Measurements from ENCODE around the gene ING5. TPM values are rescaled to one million over a fixed set of nuclear protein-coding genes. Genes with fewer than 3 reads are reported as not detected.
"Not testable (repeated sequence)": the region's sequence is repeated elsewhere in the genome, so short reads cannot be mapped to it uniquely, and the experiment has no call there.

ING5 gene
- 10 to 100 TPM in 11 of 12 donors, not detected in 1; 17.0 to 37.0 (median 23.5) TPM for polyA plus RNA-seq (ENCODE audit: insufficient read length in 12 of 12)
- long read RNA-seq, donor 1, partial matches to known transcripts = 0 of 5 reads
- long read RNA-seq, donor 1, other reads (novel, unspliced or antisense) = 0 of 5 reads
- long read RNA-seq, donor 2, full-length matches to known transcripts = 4 of 4 reads
- long read RNA-seq, donor 2, partial matches to known transcripts = 0 of 4 reads
- long read RNA-seq, donor 2, other reads (novel, unspliced or antisense) = 0 of 4 reads
- long read RNA-seq, donor 3, full-length matches to known transcripts = 1 of 1 reads
- long read RNA-seq, donor 3, partial matches to known transcripts = 0 of 1 reads
- long read RNA-seq, donor 3, other reads (novel, unspliced or antisense) = 0 of 1 reads
- long read RNA-seq, donor 4, partial matches to known transcripts = 0 of 1 reads
- long read RNA-seq, donor 4, other reads (novel, unspliced or antisense) = 0 of 1 reads
- long read RNA-seq, donor 5, full-length matches to known transcripts = 3 of 3 reads
- long read RNA-seq, donor 5, partial matches to known transcripts = 0 of 3 reads
- long read RNA-seq, donor 5, other reads (novel, unspliced or antisense) = 0 of 3 reads
- long read RNA-seq, donor 6, full-length matches to known transcripts = 3 of 3 reads
- long read RNA-seq, donor 6, partial matches to known transcripts = 0 of 3 reads
- long read RNA-seq, donor 6, other reads (novel, unspliced or antisense) = 0 of 3 reads
- long read RNA-seq, donor 7, partial matches to known transcripts = 0 of 1 reads
- long read RNA-seq, donor 7, other reads (novel, unspliced or antisense) = 0 of 1 reads
- long read RNA-seq, donor 8, full-length matches to known transcripts = 6 of 6 reads
- long read RNA-seq, donor 8, partial matches to known transcripts = 0 of 6 reads
- long read RNA-seq, donor 8, other reads (novel, unspliced or antisense) = 0 of 6 reads
- long read RNA-seq, donor 9, partial matches to known transcripts = 0 of 2 reads
- long read RNA-seq, donor 9, other reads (novel, unspliced or antisense) = 0 of 2 reads
- long read RNA-seq, donor 10, full-length matches to known transcripts = 6 of 18 reads
- long read RNA-seq, donor 10, partial matches to known transcripts = 12 of 18 reads
- long read RNA-seq, donor 10, other reads (novel, unspliced or antisense) = 0 of 18 reads
- long read RNA-seq, donor 11, full-length matches to known transcripts = 7 of 18 reads
- long read RNA-seq, donor 11, partial matches to known transcripts = 11 of 18 reads
- long read RNA-seq, donor 11, other reads (novel, unspliced or antisense) = 0 of 18 reads

GRCh38 chr2:241701399-241702154 is at the start of gene ING5:
TSS of gene ING5 (plus strand) at chr2:241702039. CDS start at chr2:241702066, 27 bp downstream.
- peak; percentile 93 for DNase-seq

- no peak for DNase-seq
These were observed 49.7 kb upstream of the ING5 start for GRCh38 chr2:241652142-241652541.

- no peak for DNase-seq
These were observed 49.1 kb upstream of the ING5 start for GRCh38 chr2:241652722-241653121.

GRCh38 chr2:241653210-241653750 is 48.6 kb upstream of the ING5 start:
- no peak for DNase-seq

- DNase-seq = no peak
These were observed 47.3 kb upstream of the ING5 start for GRCh38 chr2:241654551-241654950.

- DNase-seq = no peak
These were observed 46.2 kb upstream of the ING5 start for GRCh38 chr2:241655516-241656189.

- DNase-seq = no peak
These were observed 45.6 kb upstream of the ING5 start for GRCh38 chr2:241656190-241656741.

- DNase-seq = no peak
These were observed 44.0 kb upstream of the ING5 start for GRCh38 chr2:241657786-241658254.

GRCh38 chr2:241658296-241658695 is 43.5 kb upstream of the ING5 start:
- no peak for DNase-seq

- DNase-seq = peak; percentile 77
These were observed 42.6 kb upstream of the ING5 start for GRCh38 chr2:241659150-241659739.

- DNase-seq = no peak
These were observed 41.1 kb upstream of the ING5 start for GRCh38 chr2:241660593-241661213.

GRCh38 chr2:241662731-241663130 is 39.1 kb upstream of the ING5 start:
- not testable (repeated sequence) for DNase-seq

- no peak for DNase-seq
These were observed 36.0 kb upstream of the ING5 start for GRCh38 chr2:241665731-241666440.

- no peak for DNase-seq
These were observed 35.0 kb upstream of the ING5 start for GRCh38 chr2:241666627-241667400.

GRCh38 chr2:241668354-241668753 is 33.5 kb upstream of the ING5 start:
- no peak for DNase-seq

- no peak for DNase-seq
These were observed 33.0 kb upstream of the ING5 start for GRCh38 chr2:241668839-241669238.
